Heart right ventricle (tissue), 16 donors: Measurements from ENCODE around the gene ELMO1. TPM values are rescaled to one million over a fixed set of nuclear protein-coding genes. Genes with fewer than 3 reads are reported as not detected.

ENCODE experiments used
- ATAC-seq, 8 donors: fragments of 200-7000 bp; cut with Tn5 transposase; one replicate each; pipeline ENCODE4 v1.9.1; 2020; ENCODE audit warnings: mild to moderate bottlenecking in 8 of 8, moderate library complexity in 8 of 8, moderate number of reproducible peaks in 1 of 8
- DNase-seq, 2 donors: peaks; one replicate each; pipeline ENCODE4 v3.0.0-alpha.2; 2020
- H3K27ac ChIP-seq, 10 donors: fragments of 200-600 bp; sonication (generic) in 2 of 10; one replicate each; pipeline versions ENCODE4 v1.5.0 to v1.8.0; 2020 to 2022; ENCODE audit warnings: mild to moderate bottlenecking in 3 of 10
- H3K27me3 ChIP-seq, 7 donors: fragments of 200-600 bp; one replicate each; pipeline ENCODE4 v1.8.0; 2021 to 2022; ENCODE audit warnings: mild to moderate bottlenecking in 2 of 7
- H3K36me3 ChIP-seq, 9 donors: fragments of 200-600 bp; sonication (generic) in 1 of 9; one replicate each; pipeline versions ENCODE4 v1.5.0 to v1.8.0; 2020 to 2022; ENCODE audit warnings: mild to moderate bottlenecking in 2 of 9
- H3K4me1 ChIP-seq, 9 donors: fragments of 200-600 bp; sonication (generic) in 1 of 9; one replicate each; pipeline versions ENCODE4 v1.5.0 to v1.8.0; 2020 to 2022; ENCODE audit warnings: mild to moderate bottlenecking in 4 of 9
- H3K4me3 ChIP-seq, 10 donors: fragments of 200-600 bp; sonication (generic) in 2 of 10; one replicate each; pipeline versions ENCODE4 v1.5.0 to v1.8.0; 2020 to 2022; ENCODE audit warnings: mild to moderate bottlenecking in 7 of 10, moderate library complexity in 2 of 10
- H3K9me3 ChIP-seq, 11 donors: fragments of 200-600 bp in 10 of 11; sonication (generic) in 2 of 11; one replicate each; pipeline versions ENCODE4 v1.5.0 to v1.8.0; 2013 to 2022; ENCODE audit warnings: mild to moderate bottlenecking in 2 of 11, control low read depth in 1 of 11, moderate library complexity in 1 of 11
- CTCF ChIP-seq, 9 donors: fragments of 200-600 bp; sonication (generic) in 2 of 9; IDR thresholded peaks; one replicate each; pipeline versions ENCODE4 v1.5.0 to v1.8.0; 2021 to 2022; ENCODE audit warnings: antibody characterized with exemption in 9 of 9, mild to moderate bottlenecking in 5 of 9, moderate library complexity in 1 of 9
- WGBS, 2 donors: extraction: QIAGEN DNeasy Blood & Tissue Kit; methylation state at CpG; one replicate each; pipeline ENCODE4 v1.1.7; 2013; ENCODE audit warnings: inconsistent platforms in 1 of 2; 5-methylcytosine and 5-hydroxymethylcytosine counted together
- intact Hi-C, 10 donors: fragments of 100-400 bp; cut with DNase I; formaldehyde crosslinking; loops; one replicate each; pipeline versions ENCODE4 v1.11.1 to v1.14.2; 2022
- polyA plus RNA-seq, 2 donors: library from polyadenylated mRNA; stranded (reverse); fragments of 200-250 nt; gene quantifications; one replicate each; pipeline ENCODE4 v1.2.3, GENCODE V29; 2013
- total RNA-seq, 10 donors: library from RNA; stranded (reverse); fragmentation: NEBNext Ultra II Directional in 3 of 10; extraction: Animal tissue kit (Norgen Biotek cat#: 25700) in 3 of 10; gene quantifications; one replicate each; pipeline versions ENCODE4 v1.2.1 to v1.2.4, GENCODE V29; 2021 to 2023
- donor health status: Arrhythmogenic right ventricular cardiomyopathy.
- donor health status: ischemic (EF 13 %, LVEDD 7.1; RV severe dilation, severe dysfunction).
- donor health status: healthy with polysubstance abuse.
- donor health status: DM: no; HTN: yes; CAD: no.
- donor health status: DM: no; HTN: no; CAD: no.
- donor health status: ischemic (EF 25% LVEDD 6.9; RV normal size, moderate dysfunction).
- donor health status: ischemic (EF 25% LVEDD 5.7; RV mildly dilated, moderate dysfunction).
- donor health status: healthy.
- donor health status: DM: yes; HTN: yes; CAD: no.
- donor health status: Ischemic cardiomyopathy.
- donor health status: ischemic (EF 35%, LVEDD 5.7; RV mildly dilated, moderate dysfunction).
- donor health status: nonischemic (EF 11% LVEDD 7.7; RV severe dilation, severe dysfunction).
- donor health status: DM: yes; HTN: yes; CAD: no.
- donor health status: PGD.
- donor health status: ischemic (EF 29% LVEDD 5.4; RV normal size, mild dysfunction).
- donor health status: nonischemic (EF 23%, LVEDD 6.1; RV moderate dilation, normal function).

Gene ELMO1
- total and polyA plus RNA-seq, 12 donors, result 8.5 to 18.0 (median 13.9) TPM

GRCh38 chr7:37054624-37055241 lies 393.9 kb downstream of the ELMO1 start:
- DNase-seq (no peak), ATAC-seq (no peak)
- 60 to 72% methylated on average over 2 of the region's 2 CpGs for WGBS, 2 donors
- Histone ChIP-seq H3K4me1 (peaks cover 0 to 4% (median 0%) of the 10 kb centered on the region in 9 donors), H3K4me3 (no peak overlapping the region), H3K27ac (no peak overlapping the region), H3K36me3 (peaks cover 0 to 6% (median 0%) of the 10 kb centered on the region in 9 donors), H3K9me3 (no peaks in the 10 kb centered on the region), H3K27me3 (no peaks in the 10 kb centered on the region)
- intact Hi-C loops, result no loop called here
- no peak for TF ChIP-seq CTCF (IDR thresholded peaks at IDR 0.05)

GRCh38 chr7:37052705-37053104 lies 396.0 kb downstream of the ELMO1 start:
- H3K4me3 ChIP-seq, result no peak overlapping the region
- DNase-seq (peak in 1 of 2 donors; percentile 14), ATAC-seq (peak in 1 of 8 donors; percentile 44)
- WGBS, 2 donors, result 29 to 33% methylated on average over 3 of the region's 3 CpGs
- H3K27ac ChIP-seq, result no peak overlapping the region
- H3K36me3 ChIP-seq, result peaks cover 0 to 6% (median 0%) of the 10 kb centered on the region in 9 donors
- H3K9me3 ChIP-seq, result no peaks in the 10 kb centered on the region
- H3K27me3 ChIP-seq, result no peaks in the 10 kb centered on the region
- intact Hi-C loops, result no loop called here
- TF ChIP-seq CTCF (IDR thresholded peaks at IDR 0.05), result no peak
- peaks cover 0 to 3% (median 0%) of the 10 kb centered on the region in 9 donors for H3K4me1 ChIP-seq

- no peaks in the 10 kb centered on the region for H3K36me3 ChIP-seq
- H3K27me3 ChIP-seq, result no peaks in the 10 kb centered on the region
- H3K9me3 ChIP-seq, result no peaks in the 10 kb centered on the region
- H3K4me3 ChIP-seq, result no peak overlapping the region
- ATAC-seq (no peak), DNase-seq (no peak)
- no peak overlapping the region for H3K27ac ChIP-seq
- peaks cover 0 to 21% (median 7%) of the 10 kb centered on the region in 9 donors for H3K4me1 ChIP-seq
- intact Hi-C loops, result no loop called here
- TF ChIP-seq CTCF (IDR thresholded peaks at IDR 0.05), result no peak
- WGBS, 2 donors, result 64 to 65% methylated on average over 1 of the region's 1 CpG
These were observed 397.9 kb downstream of the ELMO1 start for GRCh38 chr7:37050801-37051200.

- no peak overlapping the region for H3K4me3 ChIP-seq
- no peaks in the 10 kb centered on the region for H3K36me3 ChIP-seq
- H3K4me1 ChIP-seq, result peaks cover 0 to 23% (median 10%) of the 10 kb centered on the region in 9 donors
- no peak overlapping the region for H3K27ac ChIP-seq
- no peak for TF ChIP-seq CTCF (IDR thresholded peaks at IDR 0.05)
- WGBS, 2 donors, result 90 to 93% methylated on average over 3 of the region's 3 CpGs
- intact Hi-C loops, result no loop called here
- no peak for DNase-seq
- ATAC-seq, result no peak
- no peaks in the 10 kb centered on the region for H3K9me3 ChIP-seq
- no peaks in the 10 kb centered on the region for H3K27me3 ChIP-seq
These were observed 400.0 kb downstream of the ELMO1 start for GRCh38 chr7:37048674-37049073.
